SK-N-SH (cell line): ENCODE data around the gene TRPM3. TPM values are rescaled to one million over a fixed set of nuclear protein-coding genes. Genes with fewer than 3 reads are reported as not detected.

ENCODE experiments used
- CTCF ChIA-PET: fragments of 300-600, 350-600 bp; formaldehyde crosslinking; extraction: SDS; loops from one replicate; lab custom pipeline; 2021; lab: Yijun Ruan, JAX
- POLR2A ChIA-PET: fragments of 350-600 bp; sonication (Branson Sonifier 250); formaldehyde crosslinking; extraction: SDS; loops from one replicate; lab custom pipeline; 2020; ENCODE audit warnings: antibody characterized with exemption, inconsistent platforms; lab: Yijun Ruan, JAX
- DNase-seq: peaks from one replicate; pipeline ENCODE4 v3.0.0; 2012
- H2AFZ ChIP-seq: fragments of 200-600 bp; sonication (generic); 2 replicates; pipeline ENCODE4 v1.8.1; 2016; ENCODE audit warnings: antibody characterized with exemption, mild to moderate bottlenecking, low read depth
- H3F3A ChIP-seq: fragments of 200-600 bp; sonication (generic); replicated peaks from 2 replicates; pipeline ENCODE3; 2016; ENCODE audit warnings: antibody characterized with exemption, mild to moderate bottlenecking; ENCODE audit not compliant: insufficient read depth
- H3K27ac ChIP-seq, 2 experiments: fragments of 200-500 bp in 1 of 2; fragments of 200-600 bp in 1 of 2; sonication (Bioruptor generic) in 1 of 2; sonication (generic), shearing (Covaris generic) in 1 of 2; 2 replicates each; pipeline versions ENCODE4 v1.5.1 to v1.6.1; 2014 to 2016; ENCODE audit warnings: low read depth in 2 of 2, inconsistent platforms in 1 of 2, low read length in 1 of 2, mild to moderate bottlenecking in 1 of 2, mixed read lengths in 1 of 2
- H3K27me3 ChIP-seq: fragments of 200-600 bp; sonication (generic), shearing (Covaris generic); 2 replicates; pipeline ENCODE4 v1.6.1; 2016; ENCODE audit warnings: mixed run types; ENCODE audit not compliant: insufficient read depth
- H3K36me3 ChIP-seq, 2 experiments: fragments of 200-500 bp in 1 of 2; fragments of 200-600 bp in 1 of 2; sonication (Bioruptor generic) in 1 of 2; sonication (generic) in 1 of 2; replicated peaks in 1 of 2; 2 replicates each; pipeline versions ENCODE3 to v1.5.1; 2014 to 2016; ENCODE audit warnings: low read length in 1 of 2, mild to moderate bottlenecking in 1 of 2; ENCODE audit not compliant: insufficient read depth in 2 of 2, control insufficient read depth in 1 of 2
- H3K4me1 ChIP-seq, 2 experiments: fragments of 200-500 bp in 1 of 2; fragments of 200-600 bp in 1 of 2; sonication (Bioruptor generic) in 1 of 2; sonication (generic), shearing (Covaris generic) in 1 of 2; 2 replicates each; pipeline versions ENCODE4 v1.5.1 to v1.6.1; 2014 to 2016; ENCODE audit warnings: low read depth in 1 of 2, low read length in 1 of 2, mixed run types in 1 of 2; ENCODE audit not compliant: insufficient read depth in 2 of 2, control insufficient read depth in 1 of 2
- H3K4me2 ChIP-seq: fragments of 200-600 bp; sonication (generic), shearing (Covaris generic); 2 replicates; pipeline ENCODE4 v1.6.1; 2017; ENCODE audit warnings: mixed run types
- H3K4me3 ChIP-seq, 2 experiments: fragments of 200-500 bp in 1 of 2; fragments of 200-600 bp in 1 of 2; sonication (Bioruptor generic) in 1 of 2; sonication (generic), shearing (Covaris generic) in 1 of 2; 2 replicates each; pipeline versions ENCODE4 v1.5.1 to v1.8.1; 2014 to 2016; ENCODE audit warnings: low read depth in 2 of 2, inconsistent platforms in 1 of 2, low read length in 1 of 2, mild to moderate bottlenecking in 1 of 2, mixed read lengths in 1 of 2, moderate library complexity in 1 of 2
- H3K79me2 ChIP-seq: fragments of 200-600 bp; sonication (generic); 2 replicates; pipeline ENCODE4 v1.8.1; 2017; ENCODE audit warnings: mild to moderate bottlenecking; ENCODE audit not compliant: insufficient read depth
- H3K9ac ChIP-seq: fragments of 200-600 bp; sonication (generic); 2 replicates; pipeline ENCODE4 v1.6.1; 2017; ENCODE audit warnings: mixed run types
- H3K9me2 ChIP-seq: fragments of 200-600 bp; sonication (generic); 2 replicates; pipeline ENCODE4 v1.6.1; 2017; ENCODE audit warnings: mixed run types
- H3K9me3 ChIP-seq: fragments of 200-600 bp; sonication (generic); 2 replicates; pipeline ENCODE4 v1.6.1; 2017; ENCODE audit warnings: mixed run types, mild to moderate bottlenecking, moderate library complexity
- H4K20me1 ChIP-seq: fragments of 200-600 bp; sonication (generic); 2 replicates; pipeline ENCODE4 v1.6.1; 2017; ENCODE audit warnings: mild to moderate bottlenecking, mixed run types; ENCODE audit not compliant: insufficient read depth
- ELF1 ChIP-seq: IDR thresholded peaks from 2 replicates; pipeline ENCODE4 v1.4.0; 2012
- EP300 ChIP-seq, 2 experiments: IDR thresholded peaks; 2 replicates each; pipeline versions ENCODE4 v1.4.0 to v1.6.1; 2012; ENCODE audit warnings: borderline replicate concordance in 1 of 2, low read depth in 1 of 2, low read length in 1 of 2
- EZH2phosphoT487 ChIP-seq: fragments of 200-600 bp; sonication (generic); IDR thresholded peaks from 2 replicates; pipeline ENCODE4 v1.6.1; 2017; ENCODE audit warnings: low read depth, mixed run types, mild to moderate bottlenecking, antibody characterized with exemption, moderate library complexity, borderline replicate concordance
- FOSL2 ChIP-seq: IDR thresholded peaks from 2 replicates; pipeline ENCODE4 v1.4.0; 2012; ENCODE audit warnings: low read depth, mild to moderate bottlenecking, moderate library complexity, borderline replicate concordance
- FOXJ3 ChIP-seq: sonication (generic); formaldehyde crosslinking; IDR thresholded peaks from 2 replicates; pipeline ENCODE4 v1.5.1; 2020; ENCODE audit warnings: mild to moderate bottlenecking, missing genetic modification reagents
- JUND ChIP-seq: IDR thresholded peaks from 2 replicates; pipeline ENCODE4 v1.4.0; 2012
- MEF2A ChIP-seq: IDR thresholded peaks from 2 replicates; pipeline ENCODE4 v1.4.0; 2012; ENCODE audit warnings: low read depth, borderline replicate concordance
- NFIC ChIP-seq: IDR thresholded peaks from 2 replicates; pipeline ENCODE4 v1.4.0; 2012; ENCODE audit warnings: borderline replicate concordance
- RAD21 ChIP-seq: IDR thresholded peaks from 2 replicates; pipeline ENCODE4 v1.6.1; 2012; ENCODE audit warnings: mild to moderate bottlenecking, low read length
- RFX5 ChIP-seq: IDR thresholded peaks from 2 replicates; pipeline ENCODE4 v1.6.1; 2012; ENCODE audit warnings: mild to moderate bottlenecking, improper control_type of control experiment, low read length
- RXRA ChIP-seq: IDR thresholded peaks from 2 replicates; pipeline ENCODE4 v1.4.0; 2012; ENCODE audit warnings: low read depth, mild to moderate bottlenecking, borderline replicate concordance
- TCF12 ChIP-seq: IDR thresholded peaks from 2 replicates; pipeline ENCODE4 v1.4.0; 2012
- WGBS: methylation state at CpG from one replicate; pipeline ENCODE4 v1.1.6; 2017; ENCODE audit warnings: low lambda C conversion rate; 5-methylcytosine and 5-hydroxymethylcytosine counted together
- polyA plus RNA-seq, 3 experiments: library from polyadenylated mRNA; depleted of rRNA; stranded (reverse); fragments of >200 nt; gene quantifications; 2 replicates each; pipeline ENCODE4 v1.2.3, GENCODE V29; 2012
- TF ChIP-seq, protein P1 (sequence below): fragments of 200-600 bp; sonication (generic); IDR thresholded peaks from 2 replicates; pipeline ENCODE4 v1.6.1; 2017; ENCODE audit warnings: antibody characterized with exemption, mild to moderate bottlenecking, moderate library complexity
- TF ChIP-seq, protein P2 (sequence below): fragments of 150-350 bp; IDR thresholded peaks from 2 replicates; pipeline ENCODE4 v1.6.1; 2016; ENCODE audit warnings: mild to moderate bottlenecking, low read depth, low read length
- TF ChIP-seq, protein P3 (sequence below): IDR thresholded peaks from 2 replicates; pipeline ENCODE4; 2012
- TF ChIP-seq, protein P4 (sequence below): fragments of 150-350 bp; IDR thresholded peaks from 2 replicates; pipeline ENCODE4 v1.6.1; 2017; ENCODE audit warnings: antibody characterized with exemption, low read length, low read depth, borderline replicate concordance
- TF ChIP-seq, protein P5 (sequence below): IDR thresholded peaks from 2 replicates; pipeline ENCODE4 v1.6.1; 2012; ENCODE audit warnings: mild to moderate bottlenecking, low read depth, low read length, moderate library complexity

Gene TRPM3
- polyA plus RNA-seq, 1 of the 3 experiments (the other 2 are of a cell fraction): not detected

GRCh38 chr9:71130521-71130920 lies 9.1 kb upstream of the TRPM3 start:
- no peak for DNase-seq
- Histone ChIP-seq H3K79me2 (no peaks in the 10 kb centered on the region), H3K9ac (no peak overlapping the region), H3K27me3 (no peaks in the 10 kb centered on the region), H3K36me3 (no peaks in the 10 kb centered on the region), H2AFZ (no peak overlapping the region), H4K20me1 (no peaks in the 10 kb centered on the region), H3K4me3 (no peak overlapping the region), H3K4me2 (no peak overlapping the region), H3F3A (no peaks in the 10 kb centered on the region), H3K27ac (no peak overlapping the region), H3K9me2 (no peaks in the 10 kb centered on the region), H3K9me3 (no peaks in the 10 kb centered on the region), H3K4me1 (no peaks in the 10 kb centered on the region)
- ChIA-PET POLR2A (no interaction called here), CTCF (interaction anchor here (0.9 to 1.0 kb wide), 2 partner anchors 20 to 120 kb away, joined by 3 read pairs; no protein-coding TSS in a partner anchor)
- WGBS: 21% methylated on average over 4 of the region's 4 CpGs
- TF ChIP-seq MEF2A: no peak
- TF ChIP-seq, protein P1, sequence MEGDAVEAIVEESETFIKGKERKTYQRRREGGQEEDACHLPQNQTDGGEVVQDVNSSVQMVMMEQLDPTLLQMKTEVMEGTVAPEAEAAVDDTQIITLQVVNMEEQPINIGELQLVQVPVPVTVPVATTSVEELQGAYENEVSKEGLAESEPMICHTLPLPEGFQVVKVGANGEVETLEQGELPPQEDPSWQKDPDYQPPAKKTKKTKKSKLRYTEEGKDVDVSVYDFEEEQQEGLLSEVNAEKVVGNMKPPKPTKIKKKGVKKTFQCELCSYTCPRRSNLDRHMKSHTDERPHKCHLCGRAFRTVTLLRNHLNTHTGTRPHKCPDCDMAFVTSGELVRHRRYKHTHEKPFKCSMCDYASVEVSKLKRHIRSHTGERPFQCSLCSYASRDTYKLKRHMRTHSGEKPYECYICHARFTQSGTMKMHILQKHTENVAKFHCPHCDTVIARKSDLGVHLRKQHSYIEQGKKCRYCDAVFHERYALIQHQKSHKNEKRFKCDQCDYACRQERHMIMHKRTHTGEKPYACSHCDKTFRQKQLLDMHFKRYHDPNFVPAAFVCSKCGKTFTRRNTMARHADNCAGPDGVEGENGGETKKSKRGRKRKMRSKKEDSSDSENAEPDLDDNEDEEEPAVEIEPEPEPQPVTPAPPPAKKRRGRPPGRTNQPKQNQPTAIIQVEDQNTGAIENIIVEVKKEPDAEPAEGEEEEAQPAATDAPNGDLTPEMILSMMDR: no peak
- no peak for TF ChIP-seq ELF1

DNA sequence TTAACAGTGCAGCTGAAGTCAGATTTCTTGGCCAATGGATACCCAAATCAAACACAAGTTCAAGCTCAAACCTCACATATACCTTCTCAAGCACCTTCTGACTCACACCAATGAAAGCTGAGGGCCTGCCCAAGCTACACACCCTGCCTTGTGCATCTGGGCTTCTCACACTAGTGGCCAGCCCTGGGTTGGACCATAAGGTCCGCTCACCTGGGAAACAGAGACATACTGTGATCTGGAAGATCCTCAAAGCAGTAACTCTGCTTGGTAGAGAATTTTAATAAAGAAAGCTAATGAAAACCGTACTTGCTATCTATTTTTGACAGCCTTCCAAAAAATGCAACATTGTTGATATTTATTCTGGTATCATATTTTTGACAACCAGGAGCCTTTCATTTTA lies 7.4 kb upstream of the TRPM3 start:
- Histone ChIP-seq H3K9ac (no peak overlapping the region), H3F3A (no peaks in the 10 kb centered on the region), H3K79me2 (no peaks in the 10 kb centered on the region), H3K36me3 (no peaks in the 10 kb centered on the region), H3K27me3 (no peaks in the 10 kb centered on the region), H3K4me2 (no peak overlapping the region), H3K9me2 (no peaks in the 10 kb centered on the region), H2AFZ (no peak overlapping the region), H3K4me3 (no peak overlapping the region), H4K20me1 (no peaks in the 10 kb centered on the region), H3K9me3 (no peaks in the 10 kb centered on the region), H3K4me1 (no peaks in the 10 kb centered on the region), H3K27ac (no peak overlapping the region)
- CTCF ChIA-PET: no interaction called here
- DNase-seq: no peak
- 0% methylated on average over 2 of the region's 2 CpGs for WGBS
- no peak for TF ChIP-seq NFIC
- TF ChIP-seq, protein P2, sequence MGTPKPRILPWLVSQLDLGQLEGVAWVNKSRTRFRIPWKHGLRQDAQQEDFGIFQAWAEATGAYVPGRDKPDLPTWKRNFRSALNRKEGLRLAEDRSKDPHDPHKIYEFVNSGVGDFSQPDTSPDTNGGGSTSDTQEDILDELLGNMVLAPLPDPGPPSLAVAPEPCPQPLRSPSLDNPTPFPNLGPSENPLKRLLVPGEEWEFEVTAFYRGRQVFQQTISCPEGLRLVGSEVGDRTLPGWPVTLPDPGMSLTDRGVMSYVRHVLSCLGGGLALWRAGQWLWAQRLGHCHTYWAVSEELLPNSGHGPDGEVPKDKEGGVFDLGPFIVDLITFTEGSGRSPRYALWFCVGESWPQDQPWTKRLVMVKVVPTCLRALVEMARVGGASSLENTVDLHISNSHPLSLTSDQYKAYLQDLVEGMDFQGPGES: no peak
- TF ChIP-seq, protein P3, sequence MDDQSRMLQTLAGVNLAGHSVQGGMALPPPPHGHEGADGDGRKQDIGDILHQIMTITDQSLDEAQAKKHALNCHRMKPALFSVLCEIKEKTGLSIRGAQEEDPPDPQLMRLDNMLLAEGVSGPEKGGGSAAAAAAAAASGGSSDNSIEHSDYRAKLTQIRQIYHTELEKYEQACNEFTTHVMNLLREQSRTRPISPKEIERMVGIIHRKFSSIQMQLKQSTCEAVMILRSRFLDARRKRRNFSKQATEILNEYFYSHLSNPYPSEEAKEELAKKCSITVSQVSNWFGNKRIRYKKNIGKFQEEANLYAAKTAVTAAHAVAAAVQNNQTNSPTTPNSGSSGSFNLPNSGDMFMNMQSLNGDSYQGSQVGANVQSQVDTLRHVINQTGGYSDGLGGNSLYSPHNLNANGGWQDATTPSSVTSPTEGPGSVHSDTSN: no peak
- TF ChIP-seq TCF12: no peak
- TF ChIP-seq JUND: no peak
- no peak for TF ChIP-seq RXRA
- TF ChIP-seq, protein P4, sequence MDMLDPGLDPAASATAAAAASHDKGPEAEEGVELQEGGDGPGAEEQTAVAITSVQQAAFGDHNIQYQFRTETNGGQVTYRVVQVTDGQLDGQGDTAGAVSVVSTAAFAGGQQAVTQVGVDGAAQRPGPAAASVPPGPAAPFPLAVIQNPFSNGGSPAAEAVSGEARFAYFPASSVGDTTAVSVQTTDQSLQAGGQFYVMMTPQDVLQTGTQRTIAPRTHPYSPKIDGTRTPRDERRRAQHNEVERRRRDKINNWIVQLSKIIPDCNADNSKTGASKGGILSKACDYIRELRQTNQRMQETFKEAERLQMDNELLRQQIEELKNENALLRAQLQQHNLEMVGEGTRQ: no peak
- no peak for TF ChIP-seq FOSL2
- no peak for TF ChIP-seq EZH2phosphoT487
- no peak for TF ChIP-seq EP300 (IDR thresholded peaks at IDR 0.05; ENCODE audit: borderline replicate concordance in 1 of 2, low read depth in 1 of 2, low read length in 1 of 2)
- no peak for TF ChIP-seq RFX5
- TF ChIP-seq, protein P5, sequence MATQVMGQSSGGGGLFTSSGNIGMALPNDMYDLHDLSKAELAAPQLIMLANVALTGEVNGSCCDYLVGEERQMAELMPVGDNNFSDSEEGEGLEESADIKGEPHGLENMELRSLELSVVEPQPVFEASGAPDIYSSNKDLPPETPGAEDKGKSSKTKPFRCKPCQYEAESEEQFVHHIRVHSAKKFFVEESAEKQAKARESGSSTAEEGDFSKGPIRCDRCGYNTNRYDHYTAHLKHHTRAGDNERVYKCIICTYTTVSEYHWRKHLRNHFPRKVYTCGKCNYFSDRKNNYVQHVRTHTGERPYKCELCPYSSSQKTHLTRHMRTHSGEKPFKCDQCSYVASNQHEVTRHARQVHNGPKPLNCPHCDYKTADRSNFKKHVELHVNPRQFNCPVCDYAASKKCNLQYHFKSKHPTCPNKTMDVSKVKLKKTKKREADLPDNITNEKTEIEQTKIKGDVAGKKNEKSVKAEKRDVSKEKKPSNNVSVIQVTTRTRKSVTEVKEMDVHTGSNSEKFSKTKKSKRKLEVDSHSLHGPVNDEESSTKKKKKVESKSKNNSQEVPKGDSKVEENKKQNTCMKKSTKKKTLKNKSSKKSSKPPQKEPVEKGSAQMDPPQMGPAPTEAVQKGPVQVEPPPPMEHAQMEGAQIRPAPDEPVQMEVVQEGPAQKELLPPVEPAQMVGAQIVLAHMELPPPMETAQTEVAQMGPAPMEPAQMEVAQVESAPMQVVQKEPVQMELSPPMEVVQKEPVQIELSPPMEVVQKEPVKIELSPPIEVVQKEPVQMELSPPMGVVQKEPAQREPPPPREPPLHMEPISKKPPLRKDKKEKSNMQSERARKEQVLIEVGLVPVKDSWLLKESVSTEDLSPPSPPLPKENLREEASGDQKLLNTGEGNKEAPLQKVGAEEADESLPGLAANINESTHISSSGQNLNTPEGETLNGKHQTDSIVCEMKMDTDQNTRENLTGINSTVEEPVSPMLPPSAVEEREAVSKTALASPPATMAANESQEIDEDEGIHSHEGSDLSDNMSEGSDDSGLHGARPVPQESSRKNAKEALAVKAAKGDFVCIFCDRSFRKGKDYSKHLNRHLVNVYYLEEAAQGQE: no peak
- no peak for TF ChIP-seq RAD21
- no peak for TF ChIP-seq FOXJ3 (CRISPR knock-in tag)
- POLR2A ChIA-PET: no interaction called here
